Stimulated activated CD4-positive, alpha-beta T cell treated with anti-CD3 and anti-CD28 coated beads, Interleukin-1b, Interleukin-23, amount 100 ng/mL, for 4 hours (primary cell): ENCODE measurements around the gene CCDC57.
"Not testable (repeated sequence)": the region's sequence is repeated elsewhere in the genome, so short reads cannot be mapped to it uniquely, and the experiment has no call there.

Experiments used
- DNase-seq, 2 donors: peaks; one replicate each; pipeline ENCODE4 v3.0.0-alpha.2; 2020; ENCODE audit warnings: low read depth in 2 of 2

CCDC57 gene

GRCh38 chr17:82225368-82226029 lies 12.9 kb upstream of the CCDC57 start:
- no peak for DNase-seq

GRCh38 chr17:82224666-82225065 lies 12.0 kb upstream of the CCDC57 start:
- DNase-seq, result no peak

DNA sequence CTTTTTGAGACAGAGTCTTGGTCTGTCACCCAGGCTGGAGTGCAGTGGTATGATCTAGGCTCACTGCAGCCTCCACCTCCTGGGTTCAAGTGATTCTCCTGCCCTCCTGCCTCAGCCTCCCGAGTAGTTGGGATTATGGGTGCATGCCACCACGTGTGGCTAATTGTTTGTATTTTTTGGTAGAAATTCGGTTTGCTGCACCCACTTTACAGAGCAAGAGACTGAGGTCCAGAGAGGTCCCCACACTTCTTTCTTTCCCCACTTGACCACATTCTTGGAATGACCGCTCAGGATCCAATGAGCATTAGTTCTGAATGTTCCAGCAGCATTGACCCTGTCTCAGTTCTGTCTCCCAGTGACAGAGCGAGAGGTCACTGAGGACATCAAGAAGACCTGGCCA lies 10.9 kb upstream of the CCDC57 start:
- DNase-seq, result no peak

DNA sequence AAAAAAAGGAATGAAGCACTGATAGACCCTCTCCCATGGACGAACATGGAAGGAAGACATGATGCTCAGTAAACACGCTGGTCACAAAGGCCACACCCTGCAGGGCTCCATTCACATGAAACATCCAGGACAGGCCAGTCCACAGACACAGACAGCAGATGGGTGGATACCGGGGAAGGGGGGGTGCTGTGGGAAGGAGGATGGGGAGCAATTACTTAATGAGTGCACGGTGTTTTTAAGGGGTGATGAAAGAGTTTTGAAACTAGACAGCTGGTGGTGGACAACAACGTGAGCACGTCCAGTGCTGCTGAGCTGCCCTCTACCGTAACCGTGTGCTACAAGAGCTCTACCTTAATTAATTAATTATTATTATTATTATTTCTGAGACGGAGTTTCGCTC lies 10.2 kb upstream of the CCDC57 start:
- no peak for DNase-seq

- DNase-seq, result no peak
Measured at GRCh38 chr17:82221341-82221902, 8.8 kb upstream of the CCDC57 start.

- DNase-seq, result no peak
Measured at GRCh38 chr17:82219753-82220709, 7.4 kb upstream of the CCDC57 start.

- no peak for DNase-seq
Measured at GRCh38 chr17:82219083-82219482, 6.4 kb upstream of the CCDC57 start.

- no peak for DNase-seq
Measured at GRCh38 chr17:82218349-82219075, 5.9 kb upstream of the CCDC57 start.

- DNase-seq, result no peak
Measured at GRCh38 chr17:82217530-82218204, 5.0 kb upstream of the CCDC57 start.

DNA sequence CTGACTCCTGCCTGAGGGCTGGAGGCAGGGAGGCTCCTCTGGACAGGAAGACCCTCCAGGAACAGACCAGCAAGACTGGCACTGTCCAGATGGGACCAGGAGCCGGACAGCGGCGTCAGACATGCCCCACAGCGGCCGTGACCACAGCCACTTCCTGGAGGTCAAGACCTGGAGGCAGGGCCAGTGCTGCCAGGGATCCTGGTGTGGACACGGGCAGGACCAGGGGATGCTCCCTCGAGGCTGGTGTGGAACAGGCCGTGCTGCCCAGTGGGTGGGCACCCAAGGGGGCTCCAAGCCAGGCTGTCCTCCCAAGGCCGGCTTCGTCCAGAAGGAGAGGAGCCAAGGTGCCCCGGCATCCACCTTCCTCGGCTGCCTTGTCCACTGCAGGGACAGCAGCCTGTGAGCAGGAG lies 4.5 kb upstream of the CCDC57 start:
- no peak for DNase-seq

- DNase-seq, result no peak
Measured at GRCh38 chr17:82216301-82217119, 3.9 kb upstream of the CCDC57 start.

GRCh38 chr17:82215972-82216300 lies 3.3 kb upstream of the CCDC57 start:
- no peak for DNase-seq

DNA sequence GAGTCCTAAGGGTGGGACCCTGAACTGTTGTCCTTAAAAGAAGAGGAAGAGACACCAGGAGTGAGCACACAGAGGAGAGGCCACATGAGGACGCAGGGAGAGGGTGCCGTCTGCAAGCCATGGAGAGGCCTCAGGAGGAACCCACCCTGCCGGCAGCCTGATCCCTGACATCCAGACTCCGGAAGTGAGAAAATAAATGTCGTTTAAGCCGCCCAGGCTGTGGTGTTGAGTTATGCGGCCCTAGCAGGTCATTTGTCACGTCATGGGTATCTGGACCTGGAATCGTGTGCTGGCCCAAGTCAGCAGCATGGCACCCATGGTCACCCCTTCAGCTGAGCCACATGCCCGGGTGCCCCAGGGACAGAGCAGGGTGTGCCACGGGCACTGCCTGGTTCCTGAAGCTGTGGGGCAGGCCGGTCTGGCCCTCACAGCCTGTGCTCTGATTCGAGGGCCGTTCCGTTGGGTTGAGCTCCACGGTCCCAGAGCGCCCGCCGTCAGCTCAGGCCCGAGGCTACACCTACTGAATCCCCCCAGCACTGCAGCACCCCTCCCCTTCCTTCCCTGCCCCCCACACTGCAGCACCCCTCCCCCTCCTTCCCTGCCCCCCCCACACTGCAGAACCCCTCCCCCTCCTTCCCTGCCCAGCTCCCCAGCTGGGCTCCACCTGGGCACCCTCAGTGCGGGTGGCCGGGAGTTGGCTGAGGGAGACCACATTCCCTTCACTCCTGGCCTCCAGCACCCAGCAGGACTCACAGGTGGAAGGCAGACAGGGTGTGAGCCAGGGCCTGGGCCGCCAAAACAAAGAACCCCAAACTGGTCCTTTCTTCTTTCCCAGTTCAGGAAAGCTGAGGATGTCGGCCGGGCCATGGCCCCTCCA lies 2.7 kb upstream of the CCDC57 start:
- no peak for DNase-seq

GRCh38 chr17:82214012-82214628 lies 1.5 kb upstream of the CCDC57 start:
- DNase-seq, result no peak

DNA sequence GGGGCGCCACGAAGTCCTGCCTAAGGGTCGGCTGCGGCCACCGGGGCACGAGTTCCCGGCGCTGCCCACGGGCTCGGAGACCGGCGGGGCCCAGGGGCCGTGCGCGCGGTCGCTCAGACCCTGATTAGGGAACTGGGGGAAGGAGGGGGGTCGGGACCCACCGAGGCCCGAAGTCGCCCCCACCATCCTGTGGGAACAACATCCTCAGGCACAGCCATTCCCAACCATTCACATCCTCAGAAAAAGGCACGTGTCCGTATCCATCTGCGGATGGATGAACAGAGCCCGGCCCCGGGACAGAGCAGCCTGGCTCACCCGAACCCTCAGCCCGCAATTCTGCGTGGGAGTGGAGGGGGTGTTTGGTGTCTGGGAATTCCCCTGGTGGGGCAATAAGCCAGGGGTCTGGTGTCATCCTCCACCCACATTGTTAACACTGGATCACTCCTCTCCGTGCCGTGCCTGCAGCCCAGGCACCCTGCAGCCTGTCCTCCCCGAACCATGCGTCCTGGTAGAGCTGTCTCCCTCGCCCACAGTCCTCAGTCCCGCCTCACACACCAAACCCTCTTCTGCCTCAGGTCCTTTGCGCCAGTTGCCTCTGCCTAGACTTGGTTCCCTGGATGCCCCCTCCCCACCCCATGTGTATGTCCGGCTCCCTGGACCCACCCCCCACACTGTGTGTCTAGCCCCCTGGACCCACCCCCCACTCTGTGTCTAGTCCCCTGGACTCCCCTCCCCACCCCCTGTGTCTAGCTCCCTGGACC lies 789 bp upstream of the CCDC57 start:
- peak; percentile 60 to 75 for DNase-seq

- not testable (repeated sequence) for DNase-seq
Measured at GRCh38 chr17:82210655-82211054, 2.0 kb downstream of the CCDC57 start.

DNA sequence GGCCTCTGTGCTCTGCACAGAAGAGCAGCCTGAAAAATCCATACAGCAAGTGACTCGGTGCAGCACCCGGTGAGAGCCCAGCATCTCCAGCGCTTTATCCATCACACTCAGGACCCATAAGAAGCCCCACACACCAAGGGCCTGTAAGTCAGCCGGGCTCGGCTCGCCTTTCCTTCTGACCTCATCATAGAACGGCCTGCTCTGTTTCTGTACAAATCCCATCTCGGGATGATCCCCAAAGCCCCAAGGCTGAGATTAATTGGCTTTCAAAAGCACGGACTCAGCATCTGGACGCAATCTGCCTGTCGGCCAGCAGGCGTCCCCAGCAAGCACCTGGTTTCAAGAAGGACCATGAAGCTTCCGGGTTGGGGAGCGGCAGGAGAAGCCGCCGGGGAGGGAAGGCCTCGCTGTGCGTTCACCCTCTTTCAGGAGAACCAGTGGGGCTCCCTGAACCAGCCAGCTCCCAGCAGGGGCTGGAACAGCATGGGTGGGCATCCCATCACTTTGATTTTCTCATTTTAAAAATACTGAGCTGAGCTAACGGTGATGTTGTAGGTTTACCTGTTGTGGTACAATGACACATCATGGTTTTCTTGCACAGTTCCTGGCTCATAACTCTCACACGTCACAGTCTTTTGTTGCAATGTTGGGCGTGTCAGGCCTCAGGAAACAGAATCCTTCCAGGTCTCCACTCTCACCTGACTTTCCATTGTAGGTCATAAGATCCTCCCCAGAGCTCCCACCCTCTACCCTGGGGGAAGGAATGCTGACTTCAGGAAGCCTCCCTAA lies 6.7 kb downstream of the CCDC57 start:
- DNase-seq, result peak in 1 of 2 donors; percentile 65
